Measurements from ENCODE around the gene EFNA1.

The EFNA1 gene

DNA sequence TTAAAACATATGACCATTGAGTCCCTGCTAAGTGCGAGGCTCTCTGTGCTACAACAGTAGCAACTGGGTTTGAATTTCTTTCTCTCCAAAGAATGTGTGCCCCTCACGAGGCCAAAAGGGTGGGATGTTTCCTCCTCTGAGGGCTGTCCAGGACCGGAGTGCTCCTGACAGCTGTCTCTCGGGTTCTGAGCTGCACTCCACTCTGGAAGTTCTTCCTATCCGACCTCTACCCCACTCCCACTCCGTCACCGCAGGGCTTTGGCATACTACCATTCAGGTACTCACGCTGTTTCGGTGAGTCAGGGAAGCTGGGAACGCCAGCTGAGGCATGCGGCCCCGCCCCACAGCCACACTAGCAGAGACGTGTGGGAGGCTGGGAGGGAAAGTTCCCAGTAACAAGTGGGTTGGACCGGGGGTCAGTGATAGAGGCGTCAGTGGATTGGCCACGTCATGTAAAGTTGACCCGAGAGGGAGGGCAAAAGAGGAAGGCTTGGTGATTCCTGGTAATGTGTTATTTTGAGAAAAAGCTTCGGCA lies 7.3 kb downstream of the EFNA1 start (continued):
- TF ChIP-seq RBAK (tag by site-specific recombination; IDR thresholded peaks at IDR 0.05) (no peak), ZNF157 (tag by site-specific recombination; IDR thresholded peaks at IDR 0.05) (no peak), GLIS1 (tag by site-specific recombination; IDR thresholded peaks at IDR 0.05) (peak; percentile 14; the same call in 1 of the 2 replicates), ZNF791 (tag by site-specific recombination; IDR thresholded peaks at IDR 0.05) (no peak), ZNF830 (tag by site-specific recombination; IDR thresholded peaks at IDR 0.05; ENCODE audit: low read depth) (no peak), ZSCAN23 (tag by site-specific recombination; IDR thresholded peaks at IDR 0.05) (no peak), SCRT1 (tag by site-specific recombination; IDR thresholded peaks at IDR 0.05; ENCODE audit: borderline replicate concordance) (peak; percentile 89), ZNF211 (tag by site-specific recombination; IDR thresholded peaks at IDR 0.05; ENCODE audit: low read depth) (no peak), ZXDB (tag by site-specific recombination; IDR thresholded peaks at IDR 0.05) (peak; percentile 2; the same call in 1 of the 2 replicates), ZNF843 (tag by site-specific recombination; IDR thresholded peaks at IDR 0.05) (no peak), ZNF214 (tag by site-specific recombination; IDR thresholded peaks at IDR 0.05; ENCODE audit: borderline replicate concordance) (no peak), ZNF221 (tag by site-specific recombination; IDR thresholded peaks at IDR 0.05; ENCODE audit: borderline replicate concordance) (no peak), ZNF76 (tag by site-specific recombination; IDR thresholded peaks at IDR 0.05; ENCODE audit: borderline replicate concordance, low read depth) (peak; percentile 86), KLF10 (tag by site-specific recombination; IDR thresholded peaks at IDR 0.05) (peak; percentile 96), ZNF121 (tag by site-specific recombination; IDR thresholded peaks at IDR 0.05) (no peak), ZNF747 (tag by site-specific recombination; IDR thresholded peaks at IDR 0.05) (no peak), ZNF777 (tag by site-specific recombination; IDR thresholded peaks at IDR 0.05; ENCODE audit: borderline replicate concordance) (no peak), ZBTB20 (tag by site-specific recombination; IDR thresholded peaks at IDR 0.05) (no peak), MZF1 (tag by site-specific recombination; IDR thresholded peaks at IDR 0.05; ENCODE audit: borderline replicate concordance) (no peak), ZNF133 (tag by site-specific recombination; IDR thresholded peaks at IDR 0.05) (no peak), ZNF560 (tag by site-specific recombination; IDR thresholded peaks at IDR 0.05; ENCODE audit: borderline replicate concordance) (no peak), KLF9 (tag by site-specific recombination; IDR thresholded peaks at IDR 0.05; ENCODE audit: low read depth) (peak; percentile 87), OVOL3 (tag by site-specific recombination; IDR thresholded peaks at IDR 0.05) (no peak), ZNF660 (tag by site-specific recombination; IDR thresholded peaks at IDR 0.05) (no peak)
- TF ChIP-seq, protein P1, sequence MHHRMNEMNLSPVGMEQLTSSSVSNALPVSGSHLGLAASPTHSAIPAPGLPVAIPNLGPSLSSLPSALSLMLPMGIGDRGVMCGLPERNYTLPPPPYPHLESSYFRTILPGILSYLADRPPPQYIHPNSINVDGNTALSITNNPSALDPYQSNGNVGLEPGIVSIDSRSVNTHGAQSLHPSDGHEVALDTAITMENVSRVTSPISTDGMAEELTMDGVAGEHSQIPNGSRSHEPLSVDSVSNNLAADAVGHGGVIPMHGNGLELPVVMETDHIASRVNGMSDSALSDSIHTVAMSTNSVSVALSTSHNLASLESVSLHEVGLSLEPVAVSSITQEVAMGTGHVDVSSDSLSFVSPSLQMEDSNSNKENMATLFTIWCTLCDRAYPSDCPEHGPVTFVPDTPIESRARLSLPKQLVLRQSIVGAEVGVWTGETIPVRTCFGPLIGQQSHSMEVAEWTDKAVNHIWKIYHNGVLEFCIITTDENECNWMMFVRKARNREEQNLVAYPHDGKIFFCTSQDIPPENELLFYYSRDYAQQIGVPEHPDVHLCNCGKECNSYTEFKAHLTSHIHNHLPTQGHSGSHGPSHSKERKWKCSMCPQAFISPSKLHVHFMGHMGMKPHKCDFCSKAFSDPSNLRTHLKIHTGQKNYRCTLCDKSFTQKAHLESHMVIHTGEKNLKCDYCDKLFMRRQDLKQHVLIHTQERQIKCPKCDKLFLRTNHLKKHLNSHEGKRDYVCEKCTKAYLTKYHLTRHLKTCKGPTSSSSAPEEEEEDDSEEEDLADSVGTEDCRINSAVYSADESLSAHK (tag by site-specific recombination; IDR thresholded peaks at IDR 0.05): no peak
- TF ChIP-seq, protein P2, sequence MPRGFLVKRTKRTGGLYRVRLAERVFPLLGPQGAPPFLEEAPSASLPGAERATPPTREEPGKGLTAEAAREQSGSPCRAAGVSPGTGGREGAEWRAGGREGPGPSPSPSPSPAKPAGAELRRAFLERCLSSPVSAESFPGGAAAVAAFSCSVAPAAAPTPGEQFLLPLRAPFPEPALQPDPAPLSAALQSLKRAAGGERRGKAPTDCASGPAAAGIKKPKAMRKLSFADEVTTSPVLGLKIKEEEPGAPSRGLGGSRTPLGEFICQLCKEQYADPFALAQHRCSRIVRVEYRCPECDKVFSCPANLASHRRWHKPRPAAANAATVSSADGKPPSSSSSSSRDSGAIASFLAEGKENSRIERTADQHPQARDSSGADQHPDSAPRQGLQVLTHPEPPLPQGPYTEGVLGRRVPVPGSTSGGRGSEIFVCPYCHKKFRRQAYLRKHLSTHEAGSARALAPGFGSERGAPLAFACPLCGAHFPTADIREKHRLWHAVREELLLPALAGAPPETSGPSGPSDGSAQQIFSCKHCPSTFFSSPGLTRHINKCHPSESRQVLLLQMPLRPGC (tag by site-specific recombination; IDR thresholded peaks at IDR 0.05): 0 out of 2 replicates have a peak, but pooled peaks have one; percentile 37
- TF ChIP-seq, protein P3, sequence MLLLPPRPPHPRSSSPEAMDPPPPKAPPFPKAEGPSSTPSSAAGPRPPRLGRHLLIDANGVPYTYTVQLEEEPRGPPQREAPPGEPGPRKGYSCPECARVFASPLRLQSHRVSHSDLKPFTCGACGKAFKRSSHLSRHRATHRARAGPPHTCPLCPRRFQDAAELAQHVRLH (tag by site-specific recombination; IDR thresholded peaks at IDR 0.05): no peak
- TF ChIP-seq, protein P4, sequence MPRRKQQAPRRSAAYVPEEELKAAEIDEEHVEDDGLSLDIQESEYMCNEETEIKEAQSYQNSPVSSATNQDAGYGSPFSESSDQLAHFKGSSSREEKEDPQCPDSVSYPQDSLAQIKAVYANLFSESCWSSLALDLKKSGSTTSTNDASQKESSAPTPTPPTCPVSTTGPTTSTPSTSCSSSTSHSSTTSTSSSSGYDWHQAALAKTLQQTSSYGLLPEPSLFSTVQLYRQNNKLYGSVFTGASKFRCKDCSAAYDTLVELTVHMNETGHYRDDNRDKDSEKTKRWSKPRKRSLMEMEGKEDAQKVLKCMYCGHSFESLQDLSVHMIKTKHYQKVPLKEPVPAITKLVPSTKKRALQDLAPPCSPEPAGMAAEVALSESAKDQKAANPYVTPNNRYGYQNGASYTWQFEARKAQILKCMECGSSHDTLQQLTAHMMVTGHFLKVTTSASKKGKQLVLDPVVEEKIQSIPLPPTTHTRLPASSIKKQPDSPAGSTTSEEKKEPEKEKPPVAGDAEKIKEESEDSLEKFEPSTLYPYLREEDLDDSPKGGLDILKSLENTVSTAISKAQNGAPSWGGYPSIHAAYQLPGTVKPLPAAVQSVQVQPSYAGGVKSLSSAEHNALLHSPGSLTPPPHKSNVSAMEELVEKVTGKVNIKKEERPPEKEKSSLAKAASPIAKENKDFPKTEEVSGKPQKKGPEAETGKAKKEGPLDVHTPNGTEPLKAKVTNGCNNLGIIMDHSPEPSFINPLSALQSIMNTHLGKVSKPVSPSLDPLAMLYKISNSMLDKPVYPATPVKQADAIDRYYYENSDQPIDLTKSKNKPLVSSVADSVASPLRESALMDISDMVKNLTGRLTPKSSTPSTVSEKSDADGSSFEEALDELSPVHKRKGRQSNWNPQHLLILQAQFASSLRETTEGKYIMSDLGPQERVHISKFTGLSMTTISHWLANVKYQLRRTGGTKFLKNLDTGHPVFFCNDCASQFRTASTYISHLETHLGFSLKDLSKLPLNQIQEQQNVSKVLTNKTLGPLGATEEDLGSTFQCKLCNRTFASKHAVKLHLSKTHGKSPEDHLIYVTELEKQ (tag by site-specific recombination; IDR thresholded peaks at IDR 0.05; ENCODE audit: borderline replicate concordance): no peak; the same call in 1 of the 2 replicates
- TF ChIP-seq, protein P5, sequence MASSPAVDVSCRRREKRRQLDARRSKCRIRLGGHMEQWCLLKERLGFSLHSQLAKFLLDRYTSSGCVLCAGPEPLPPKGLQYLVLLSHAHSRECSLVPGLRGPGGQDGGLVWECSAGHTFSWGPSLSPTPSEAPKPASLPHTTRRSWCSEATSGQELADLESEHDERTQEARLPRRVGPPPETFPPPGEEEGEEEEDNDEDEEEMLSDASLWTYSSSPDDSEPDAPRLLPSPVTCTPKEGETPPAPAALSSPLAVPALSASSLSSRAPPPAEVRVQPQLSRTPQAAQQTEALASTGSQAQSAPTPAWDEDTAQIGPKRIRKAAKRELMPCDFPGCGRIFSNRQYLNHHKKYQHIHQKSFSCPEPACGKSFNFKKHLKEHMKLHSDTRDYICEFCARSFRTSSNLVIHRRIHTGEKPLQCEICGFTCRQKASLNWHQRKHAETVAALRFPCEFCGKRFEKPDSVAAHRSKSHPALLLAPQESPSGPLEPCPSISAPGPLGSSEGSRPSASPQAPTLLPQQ (tag by site-specific recombination; IDR thresholded peaks at IDR 0.05): no peak
- TF ChIP-seq, protein P6, sequence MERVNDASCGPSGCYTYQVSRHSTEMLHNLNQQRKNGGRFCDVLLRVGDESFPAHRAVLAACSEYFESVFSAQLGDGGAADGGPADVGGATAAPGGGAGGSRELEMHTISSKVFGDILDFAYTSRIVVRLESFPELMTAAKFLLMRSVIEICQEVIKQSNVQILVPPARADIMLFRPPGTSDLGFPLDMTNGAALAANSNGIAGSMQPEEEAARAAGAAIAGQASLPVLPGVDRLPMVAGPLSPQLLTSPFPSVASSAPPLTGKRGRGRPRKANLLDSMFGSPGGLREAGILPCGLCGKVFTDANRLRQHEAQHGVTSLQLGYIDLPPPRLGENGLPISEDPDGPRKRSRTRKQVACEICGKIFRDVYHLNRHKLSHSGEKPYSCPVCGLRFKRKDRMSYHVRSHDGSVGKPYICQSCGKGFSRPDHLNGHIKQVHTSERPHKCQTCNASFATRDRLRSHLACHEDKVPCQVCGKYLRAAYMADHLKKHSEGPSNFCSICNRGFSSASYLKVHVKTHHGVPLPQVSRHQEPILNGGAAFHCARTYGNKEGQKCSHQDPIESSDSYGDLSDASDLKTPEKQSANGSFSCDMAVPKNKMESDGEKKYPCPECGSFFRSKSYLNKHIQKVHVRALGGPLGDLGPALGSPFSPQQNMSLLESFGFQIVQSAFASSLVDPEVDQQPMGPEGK (tag by site-specific recombination; IDR thresholded peaks at IDR 0.05): peak; percentile 65; the same call in 1 of the 2 replicates

Data from HEK293 (cell line).